ENCODE data around the gene CLIP2.
A peak's percentile ranks its signal among the peaks of the same experiment; 100 is the strongest.

CLIP2 gene

GRCh38 chr7:74441801-74442200, 152.6 kb downstream of the CLIP2 start:
- no peak for TF ChIP-seq CTCF (IDR thresholded peaks at IDR 0.05)

GRCh38 chr7:74443543-74444247, 154.5 kb downstream of the CLIP2 start:
- no peak for TF ChIP-seq CTCF (IDR thresholded peaks at IDR 0.05)

- no peak for TF ChIP-seq CTCF (IDR thresholded peaks at IDR 0.05)
These were observed 159.9 kb downstream of the CLIP2 start for GRCh38 chr7:74449144-74449543.

- TF ChIP-seq CTCF (IDR thresholded peaks at IDR 0.05): peak; percentile 90
These were observed 160.7 kb downstream of the CLIP2 start for GRCh38 chr7:74449809-74450397.

GRCh38 chr7:74452748-74453321, 163.6 kb downstream of the CLIP2 start:
- no peak for TF ChIP-seq CTCF (IDR thresholded peaks at IDR 0.05)

- TF ChIP-seq CTCF (IDR thresholded peaks at IDR 0.05): no peak
These were observed 164.3 kb downstream of the CLIP2 start, which contains the start of gene GTF2IRD1 for GRCh38 chr7:74453322-74454011. GTF2IRD1 (plus strand) TSS chr7:74453906; CDS start chr7:74508081, 54,175 bp downstream.

- TF ChIP-seq CTCF (IDR thresholded peaks at IDR 0.05): no peak
These were observed 165.1 kb downstream of the CLIP2 start for GRCh38 chr7:74454021-74454924.

Measured in LNCAP (cell line).